Right cardiac atrium (tissue), 5 donors: Measurements from ENCODE around the gene CRTAC1. TPM values are rescaled to one million over a fixed set of nuclear protein-coding genes. Genes with fewer than 3 reads are reported as not detected.

ENCODE experiments used
- ATAC-seq, 2 donors: fragments of 200-7000 bp; cut with Tn5 transposase; one replicate each; pipeline versions ENCODE4 v1.8.0 to v1.9.1; 2020; ENCODE audit warnings: moderate library complexity in 2 of 2, mild to moderate bottlenecking in 1 of 2
- DNase-seq, 3 donors: peaks; one replicate each; pipeline ENCODE4 v3.0.0-alpha.2; 2020
- H3K27ac ChIP-seq: one replicate; pipeline ENCODE4 v1.5.1; 2013; ENCODE audit warnings: mild to moderate bottlenecking, low read length, control low read depth, moderate library complexity
- H3K27me3 ChIP-seq: one replicate; pipeline ENCODE4 v1.6.1; 2013; ENCODE audit not compliant: control insufficient read depth, insufficient read depth
- H3K4me1 ChIP-seq: one replicate; pipeline ENCODE4 v1.6.1; 2013; ENCODE audit warnings: low read length; ENCODE audit not compliant: control insufficient read depth, insufficient read depth
- H3K4me3 ChIP-seq: one replicate; pipeline ENCODE4 v1.5.1; 2013; ENCODE audit warnings: low read length, control low read depth
- H3K9me3 ChIP-seq: one replicate; pipeline ENCODE4 v1.6.1; 2013; ENCODE audit warnings: low read length; ENCODE audit not compliant: control insufficient read depth
- WGBS: extraction: QIAGEN DNeasy Blood & Tissue Kit; methylation state at CpG from one replicate; pipeline ENCODE4 v1.1.7; 2013; 5-methylcytosine and 5-hydroxymethylcytosine counted together
- intact Hi-C, 4 donors: fragments of 100-400 bp; cut with DNase I; formaldehyde crosslinking; loops; one replicate each; pipeline versions ENCODE4 v1.11.0 to v1.14.0; 2022 to 2023
- polyA plus RNA-seq: library from polyadenylated mRNA; stranded (reverse); fragments of 200-250 nt; gene quantifications from one replicate; pipeline ENCODE4 v1.2.3, GENCODE V29; 2013
- total RNA-seq, 4 donors: library from RNA; stranded (reverse); fragmentation: NEBNext Ultra II Directional; extraction: Animal tissue kit (Norgen Biotek cat#: 25700); gene quantifications; one replicate each; pipeline ENCODE4 v1.2.1, GENCODE V29; 2021
- donor health status: healthy with polysubstance abuse.
- donor health status: DM: no; HTN: yes; CAD: no.
- donor health status: DM: no; HTN: no; CAD: no.
- donor health status: DM: no; HTN: yes; CAD: no; lungs with severe emphysema.
- donor health status: DM: yes; HTN: yes; CAD: no.

CRTAC1 gene
- total and polyA plus RNA-seq, 5 donors = 7.3 to 38.2 (median 12.9) TPM

DNA sequence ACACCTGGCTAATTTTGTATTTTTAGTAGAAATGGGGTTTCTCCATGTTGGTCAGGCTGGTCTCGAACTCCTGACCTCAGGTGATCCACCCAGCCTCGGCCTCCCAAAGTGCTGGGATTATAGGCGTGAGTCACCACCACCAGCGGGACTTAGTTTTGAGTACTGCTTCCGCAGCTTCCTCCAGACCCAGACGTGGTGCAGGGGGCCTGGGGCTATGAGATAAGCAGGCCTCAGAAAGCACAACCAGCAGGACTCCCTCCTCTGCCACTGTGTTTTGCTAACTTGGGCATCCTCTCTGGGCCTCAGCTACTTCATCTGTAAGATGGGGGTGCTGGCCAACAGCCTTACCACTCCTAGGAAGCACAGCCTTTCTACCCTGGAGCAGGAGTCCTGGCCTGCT is 143.0 kb downstream of the CRTAC1 start:
- WGBS = 73% methylated on average over 6 of the region's 6 CpGs
- no peaks in the 10 kb centered on the region for H3K9me3 ChIP-seq
- no peaks in the 10 kb centered on the region for H3K4me1 ChIP-seq
- ATAC-seq (no peak), DNase-seq (no peak)
- intact Hi-C loops = no loop called here
- H3K27ac ChIP-seq = no peak overlapping the region
- H3K27me3 ChIP-seq = no peaks in the 10 kb centered on the region
- H3K4me3 ChIP-seq = no peak overlapping the region

GRCh38 chr10:97886286-97886685 is 144.1 kb downstream of the CRTAC1 start:
- H3K27ac ChIP-seq = no peak overlapping the region
- DNase-seq (no peak), ATAC-seq (no peak)
- no peaks in the 10 kb centered on the region for H3K9me3 ChIP-seq
- H3K4me3 ChIP-seq = no peak overlapping the region
- no peaks in the 10 kb centered on the region for H3K27me3 ChIP-seq
- intact Hi-C loops = no loop called here
- WGBS = 69% methylated on average over 5 of the region's 5 CpGs
- no peaks in the 10 kb centered on the region for H3K4me1 ChIP-seq

GRCh38 chr10:97883092-97883485 is 147.3 kb downstream of the CRTAC1 start:
- no peaks in the 10 kb centered on the region for H3K4me1 ChIP-seq
- H3K27me3 ChIP-seq = no peaks in the 10 kb centered on the region
- DNase-seq = no peak
- H3K4me3 ChIP-seq = no peak overlapping the region
- intact Hi-C loops = no loop called here
- H3K27ac ChIP-seq = no peak overlapping the region
- no peak for ATAC-seq
- H3K9me3 ChIP-seq = no peaks in the 10 kb centered on the region
- WGBS = 73% methylated on average over 3 of the region's 3 CpGs

GRCh38 chr10:97882142-97883091 is 148.0 kb downstream of the CRTAC1 start:
- Histone ChIP-seq H3K4me1 (no peaks in the 10 kb centered on the region), H3K9me3 (no peaks in the 10 kb centered on the region), H3K27me3 (no peaks in the 10 kb centered on the region), H3K4me3 (no peak overlapping the region), H3K27ac (no peak overlapping the region)
- peak; percentile 30 to 74 for ATAC-seq
- intact Hi-C loops = no loop called here
- 80% methylated on average over 11 of the region's 11 CpGs for whole genome bisulfite sequencing
- no peak for DNase-seq

DNA sequence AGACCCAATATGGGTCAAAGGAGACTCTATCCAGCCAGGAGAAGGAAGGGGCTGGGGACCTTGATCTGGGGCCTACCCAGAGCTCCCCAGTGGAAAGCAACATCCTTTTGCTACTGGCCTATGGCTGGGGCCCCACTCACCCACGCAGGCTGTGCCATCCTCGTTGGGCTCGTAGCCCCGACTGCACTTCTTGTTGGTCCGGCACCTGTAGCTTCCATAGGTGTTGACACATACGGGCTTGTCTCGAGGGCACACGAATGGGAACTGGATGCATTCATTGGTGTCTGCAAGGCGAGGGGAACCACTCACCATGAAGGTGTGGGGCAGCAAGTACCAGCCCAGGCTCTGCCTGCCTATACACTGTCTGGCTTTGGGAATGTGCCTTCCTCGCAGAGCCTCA is 150.3 kb downstream of the CRTAC1 start:
- Histone ChIP-seq H3K27me3 (no peaks in the 10 kb centered on the region), H3K4me3 (no peak overlapping the region), H3K4me1 (no peaks in the 10 kb centered on the region), H3K9me3 (no peaks in the 10 kb centered on the region), H3K27ac (no peak overlapping the region)
- DNase-seq (no peak), ATAC-seq (no peak)
- intact Hi-C loops = no loop called here
- 94% methylated on average over 10 of the region's 10 CpGs for WGBS

DNA sequence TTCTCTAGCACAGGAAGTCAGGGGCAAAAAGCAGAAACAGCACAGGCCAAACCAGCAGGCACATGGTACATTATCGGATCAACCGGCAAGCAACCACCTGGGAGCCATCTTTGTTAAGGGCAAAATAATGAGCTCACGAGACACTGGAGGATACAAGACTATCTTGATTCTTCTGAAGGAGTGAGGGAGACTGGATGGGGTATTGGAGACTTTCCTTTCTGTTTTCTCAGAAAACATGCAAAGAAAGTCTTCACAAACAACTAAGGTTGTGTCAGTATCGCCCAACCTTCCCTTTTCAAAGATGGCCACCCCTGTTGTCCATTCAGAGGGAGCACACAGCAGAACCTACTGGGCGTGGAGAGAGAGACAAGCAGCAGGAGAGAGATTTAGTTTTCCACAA is 151.2 kb downstream of the CRTAC1 start:
- Histone ChIP-seq H3K4me1 (no peaks in the 10 kb centered on the region), H3K9me3 (no peaks in the 10 kb centered on the region), H3K27ac (no peak overlapping the region), H3K27me3 (no peaks in the 10 kb centered on the region), H3K4me3 (no peak overlapping the region)
- DNase-seq (no peak), ATAC-seq (no peak)
- intact Hi-C loops = no loop called here
- WGBS = 92% methylated on average over 5 of the region's 5 CpGs

- no peaks in the 10 kb centered on the region for H3K9me3 ChIP-seq
- no peaks in the 10 kb centered on the region for H3K27me3 ChIP-seq
- DNase-seq (no peak), ATAC-seq (no peak)
- 56% methylated on average over 4 of the region's 4 CpGs for WGBS
- intact Hi-C loops = no loop called here
- H3K4me3 ChIP-seq = no peak overlapping the region
- no peaks in the 10 kb centered on the region for H3K4me1 ChIP-seq
- no peak overlapping the region for H3K27ac ChIP-seq
Observed at GRCh38 chr10:97876402-97876801, 154.0 kb downstream of the CRTAC1 start.

GRCh38 chr10:97875391-97875790 is 155.0 kb downstream of the CRTAC1 start:
- H3K27ac ChIP-seq = no peak overlapping the region

GRCh38 chr10:97874332-97874731 is 156.1 kb downstream of the CRTAC1 start:
- no peak overlapping the region for H3K27ac ChIP-seq
- H3K9me3 ChIP-seq = no peaks in the 10 kb centered on the region
- H3K4me1 ChIP-seq = no peaks in the 10 kb centered on the region
- H3K4me3 ChIP-seq = no peak overlapping the region
- H3K27me3 ChIP-seq = no peaks in the 10 kb centered on the region
- ATAC-seq (no peak), DNase-seq (no peak)
- intact Hi-C loops = loop anchor here in 2 of 4 donors (5.0 kb wide), 3 partner anchors 82 to 117 kb away; no protein-coding TSS in a partner anchor
- 75% methylated on average over 6 of the region's 6 CpGs for WGBS

More at GRCh38 chr10:97875391-97875790, 155.0 kb downstream of the CRTAC1 start:
- Histone ChIP-seq H3K27me3 (no peaks in the 10 kb centered on the region), H3K4me3 (no peak overlapping the region), H3K9me3 (no peaks in the 10 kb centered on the region), H3K4me1 (no peaks in the 10 kb centered on the region)
- intact Hi-C loops = no loop called here
- WGBS = 58% methylated on average over 7 of the region's 7 CpGs
- peak; percentile 62 to 75 (median 63) for DNase-seq
- peak; percentile 77 to 87 for ATAC-seq

- ATAC-seq (peak in 1 of 2 donors; percentile 61), DNase-seq (peak in 1 of 3 donors; percentile 45)
- Histone ChIP-seq H3K27ac (no peak overlapping the region), H3K4me3 (no peak overlapping the region), H3K9me3 (no peaks in the 10 kb centered on the region), H3K4me1 (no peaks in the 10 kb centered on the region), H3K27me3 (no peaks in the 10 kb centered on the region)
- 53% methylated on average over 6 of the region's 6 CpGs for WGBS
- intact Hi-C loops = loop anchor here in 2 of 4 donors (5.0 kb wide), 3 partner anchors 81 to 116 kb away; no protein-coding TSS in a partner anchor
Observed at GRCh38 chr10:97873569-97873968, 156.9 kb downstream of the CRTAC1 start.

- Histone ChIP-seq H3K4me1 (no peaks in the 10 kb centered on the region), H3K4me3 (no peak overlapping the region), H3K9me3 (no peaks in the 10 kb centered on the region), H3K27ac (no peak overlapping the region), H3K27me3 (no peaks in the 10 kb centered on the region)
- ATAC-seq = no peak
- no peak for DNase-seq
- 77% methylated on average over 8 of the region's 8 CpGs for WGBS
- intact Hi-C loops = loop anchor here in 2 of 4 donors (5.0 kb wide), 3 partner anchors 79 to 114 kb away; no protein-coding TSS in a partner anchor
Observed at GRCh38 chr10:97870990-97871389, 159.4 kb downstream of the CRTAC1 start.
